ENCODE measurements around the gene USP48.
"Not testable (repeated sequence)": the region's sequence is repeated elsewhere in the genome, so short reads cannot be mapped to it uniquely, and the experiment has no call there.

USP48 gene

GRCh38 chr1:21815724-21816321 is 32.9 kb upstream of the USP48 start:
- DNase-seq = no peak

DNA sequence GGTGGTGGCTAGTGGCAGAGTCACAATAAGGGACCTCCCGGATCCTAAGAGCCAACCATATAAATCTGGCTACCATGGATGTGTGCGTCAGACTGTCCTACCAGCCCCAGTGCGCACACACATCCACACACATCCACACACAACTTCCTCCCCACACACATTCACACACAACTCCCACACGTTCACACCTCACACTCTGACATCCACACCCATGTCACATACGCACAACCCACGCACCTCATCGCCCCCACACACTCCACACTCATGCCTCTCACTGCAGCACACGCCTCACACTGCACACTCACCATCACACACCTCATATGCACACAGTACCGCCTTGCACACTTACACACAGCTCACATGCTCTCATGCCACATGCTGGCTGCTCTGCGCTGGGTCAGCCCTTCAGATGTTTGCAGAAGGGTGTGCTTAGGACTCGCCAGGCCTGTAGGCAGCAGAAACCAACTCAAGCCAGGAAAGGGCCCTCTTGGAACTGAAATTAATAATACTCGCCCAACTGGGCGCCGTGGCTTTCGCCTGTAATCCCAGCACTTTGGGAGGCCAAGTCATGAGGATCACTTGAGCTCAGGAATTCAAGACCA is 32.1 kb upstream of the USP48 start:
- no peak for DNase-seq

DNA sequence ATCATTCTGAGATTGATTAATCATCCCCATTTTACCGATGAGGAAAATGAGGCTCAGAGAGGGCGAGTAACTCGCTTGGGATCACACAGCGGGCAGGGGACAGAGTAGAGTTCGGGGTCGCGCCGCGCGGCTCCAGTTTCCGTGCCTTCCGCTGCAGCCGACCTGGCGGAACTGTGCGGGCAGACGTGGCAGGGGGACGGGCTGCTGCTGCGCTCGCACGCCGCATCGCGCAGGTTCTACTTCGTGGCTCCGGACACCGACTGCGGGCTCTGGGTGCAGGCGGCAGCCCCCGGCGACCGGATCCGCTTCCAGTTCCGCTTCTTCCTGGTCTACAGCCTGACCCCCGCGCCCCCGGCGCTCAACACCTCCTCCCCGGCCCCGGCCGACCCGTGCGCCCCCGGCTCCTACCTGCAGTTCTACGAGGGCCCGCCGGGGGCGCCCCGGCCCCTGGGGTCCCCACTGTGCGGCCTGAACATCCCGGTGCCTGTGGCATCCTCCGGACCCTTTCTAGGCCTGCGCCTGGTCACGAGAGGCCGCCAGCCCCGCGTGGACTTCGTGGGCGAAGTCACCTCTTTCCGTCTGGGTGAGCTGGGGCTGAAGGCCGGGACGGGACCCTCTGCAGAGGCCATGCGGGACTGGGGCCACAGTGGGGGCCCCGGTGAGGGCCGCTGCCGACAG is 31.4 kb upstream of the USP48 start:
- DNase-seq = peak; percentile 32

DNA sequence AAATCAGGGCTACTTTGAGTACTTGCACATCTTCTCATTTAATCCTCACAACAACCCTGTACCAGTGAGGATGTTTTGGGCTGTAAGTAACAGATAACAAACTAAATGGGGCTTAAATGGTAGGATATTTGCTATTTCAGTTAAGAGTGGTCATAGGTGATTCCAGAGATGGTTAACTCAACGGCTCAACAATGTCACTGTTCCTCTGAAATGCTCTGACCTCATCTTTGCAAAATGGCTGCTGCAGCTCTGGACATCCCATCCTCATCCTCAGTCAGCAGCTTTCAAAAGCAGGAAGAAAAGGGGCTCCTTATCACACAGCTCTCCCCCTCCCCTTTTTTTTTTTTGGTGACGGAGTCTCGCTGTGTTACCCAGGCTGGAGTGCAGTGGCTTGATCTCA is 30.6 kb upstream of the USP48 start:
- DNase-seq = no peak

- no peak for DNase-seq
Measured at GRCh38 chr1:21811875-21812305, 28.9 kb upstream of the USP48 start, which contains the start of gene LDLRAD2. Gene LDLRAD2 (plus strand): TSS chr1:21812265. CDS start chr1:21812452, 187 bp downstream.

GRCh38 chr1:21804536-21804935 is 21.6 kb upstream of the USP48 start:
- no peak for DNase-seq

DNA sequence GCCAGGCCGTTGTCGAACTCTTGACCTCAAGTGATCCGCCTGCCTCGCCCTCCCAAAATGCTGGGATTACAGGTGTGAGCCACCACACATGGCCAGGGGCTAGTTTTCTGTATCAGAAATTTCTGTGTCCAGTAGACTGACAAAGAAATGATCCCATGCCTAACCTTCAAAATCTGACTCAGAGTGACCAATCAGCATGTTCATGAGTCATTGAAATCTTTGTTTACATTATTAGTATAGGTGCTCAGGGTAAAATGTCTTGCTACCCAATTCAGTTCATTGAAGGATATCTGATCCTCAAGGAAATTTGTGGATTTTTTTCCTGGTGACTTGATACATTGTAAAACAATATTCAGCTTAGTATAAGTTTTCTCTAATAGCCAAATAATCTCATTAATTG is 18.2 kb upstream of the USP48 start:
- DNase-seq = no peak

DNA sequence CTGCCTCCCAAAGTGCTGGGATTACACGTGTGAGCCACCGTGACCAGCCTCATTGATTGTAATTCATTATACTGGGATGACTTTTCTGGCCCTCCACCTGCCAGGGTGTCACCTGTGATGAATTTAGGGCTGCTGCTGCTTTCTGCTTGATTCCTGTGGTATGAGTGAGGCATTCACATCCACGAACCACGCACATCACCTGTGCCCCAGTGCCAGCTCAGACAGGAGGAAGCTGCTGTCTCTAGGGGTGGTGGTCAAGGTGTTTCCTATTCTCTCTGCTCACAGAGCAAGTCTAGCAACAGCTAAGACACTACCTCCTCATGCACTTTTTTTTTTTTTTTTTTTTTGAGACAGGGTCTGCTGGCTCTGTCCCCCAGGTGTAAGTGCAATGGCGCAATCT is 16.8 kb upstream of the USP48 start:
- DNase-seq = no peak

- no peak for DNase-seq
Measured at GRCh38 chr1:21795075-21795474, 12.1 kb upstream of the USP48 start.

DNA sequence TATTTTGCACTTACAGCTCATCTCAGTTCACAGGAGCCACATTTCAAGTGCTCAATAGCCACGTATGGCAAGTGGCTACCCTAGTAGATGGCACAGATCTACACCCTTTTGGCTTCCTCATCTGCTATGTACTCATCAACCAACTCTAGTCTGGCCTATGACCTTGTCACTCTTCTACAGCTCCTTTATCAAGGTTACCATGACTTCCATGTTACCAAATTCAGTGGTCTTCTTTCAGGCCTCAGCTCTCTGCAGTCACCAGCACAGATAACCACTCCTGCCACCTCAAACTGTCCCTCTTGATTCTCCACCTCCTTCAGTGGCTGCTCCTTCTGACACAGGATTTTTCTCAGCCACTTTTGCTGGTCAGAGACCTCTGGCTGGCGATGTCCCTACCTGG is 11.7 kb upstream of the USP48 start:
- no peak for DNase-seq

- no peak for DNase-seq
Measured at GRCh38 chr1:21793104-21793503, 10.2 kb upstream of the USP48 start.

DNA sequence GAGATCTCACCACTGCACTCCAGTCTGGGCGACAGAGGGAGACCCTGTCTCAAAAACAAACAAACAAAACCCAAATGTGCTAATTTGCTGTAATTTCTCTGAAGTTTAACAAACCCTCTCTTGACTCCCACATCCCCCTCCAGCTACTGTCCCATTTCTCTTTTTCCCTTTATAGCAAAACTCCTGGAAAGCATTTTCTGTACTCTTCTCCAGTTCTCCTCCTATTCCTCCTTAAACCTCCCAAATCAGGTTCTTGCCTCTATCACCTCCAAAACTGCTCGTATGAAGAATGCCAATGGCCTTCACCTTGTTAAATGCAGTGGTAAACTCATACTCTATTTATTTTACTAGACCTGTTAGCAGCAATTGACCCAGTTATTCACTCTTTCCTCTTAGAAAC is 3.7 kb upstream of the USP48 start:
- DNase-seq = no peak

DNA sequence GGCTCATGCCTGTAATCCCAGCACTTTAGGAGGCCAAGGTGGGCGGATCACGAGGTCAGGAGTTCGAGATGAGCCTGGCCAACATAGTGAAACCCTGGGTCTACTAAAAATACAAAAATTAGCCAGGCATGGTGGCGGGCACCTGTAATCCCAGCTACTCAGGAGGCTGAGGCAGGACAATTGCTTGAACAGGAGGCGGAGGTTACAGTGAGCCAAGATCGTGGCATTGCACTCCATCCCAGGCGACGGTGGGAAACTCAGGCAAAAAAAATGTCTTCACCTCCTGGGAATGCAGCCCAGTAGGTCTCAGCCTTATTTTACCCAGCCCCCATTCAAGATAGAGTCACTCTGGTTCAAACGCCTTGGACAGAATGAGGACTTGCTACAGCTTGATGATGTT is 2.8 kb upstream of the USP48 start:
- not testable (repeated sequence) for DNase-seq

DNA sequence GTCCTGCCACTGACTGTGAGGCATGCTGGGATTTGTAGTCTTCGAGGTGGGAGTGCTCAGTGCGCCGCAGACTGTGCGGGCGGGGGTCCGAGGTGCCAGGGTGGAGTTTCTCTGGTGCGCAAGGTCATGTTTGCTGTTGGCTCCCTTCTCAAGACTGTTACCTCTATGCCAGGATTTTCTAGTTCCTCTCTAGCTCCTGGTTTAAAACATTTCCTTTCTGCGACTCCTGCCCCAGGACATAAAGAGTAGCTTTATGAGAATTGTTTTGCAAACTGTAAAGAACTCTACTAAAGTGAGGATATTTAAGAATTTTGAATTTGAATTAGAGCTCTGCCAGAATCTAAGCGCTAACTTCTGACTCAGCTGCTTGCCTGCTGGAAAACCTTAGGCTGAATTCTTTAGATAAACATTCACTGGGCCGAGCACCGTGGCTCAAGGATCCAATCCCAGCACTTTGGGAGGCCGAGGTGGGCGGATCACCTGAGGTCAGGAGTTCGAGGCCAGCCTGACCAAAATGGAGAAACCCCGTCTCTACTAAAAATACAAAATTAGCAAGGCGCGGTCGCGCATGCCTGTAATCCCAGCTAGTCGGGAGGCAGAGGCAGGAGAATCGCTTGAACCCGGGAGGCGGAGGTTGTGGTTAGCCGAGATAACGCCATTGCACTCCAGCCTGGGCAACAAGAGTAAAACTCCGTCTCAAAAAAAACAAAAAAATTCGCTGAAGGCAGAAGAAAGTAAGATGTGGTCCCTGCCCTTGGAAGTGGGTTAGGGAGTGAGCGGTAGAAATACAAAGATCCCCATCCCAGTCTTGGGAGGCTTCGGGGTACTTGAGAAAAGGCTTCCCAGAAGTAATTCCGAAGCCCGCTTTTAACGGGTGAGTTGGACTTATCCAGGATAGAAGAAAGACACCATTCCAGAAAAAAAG is 992 bp upstream of the USP48 start:
- DNase-seq = no peak

GRCh38 chr1:21782349-21782867 is 541 bp downstream of the USP48 start:
- peak; percentile 33 for DNase-seq

- no peak for DNase-seq
Measured at GRCh38 chr1:21781815-21782348, 1.1 kb downstream of the USP48 start.

GRCh38 chr1:21779613-21780521 is 3.1 kb downstream of the USP48 start:
- peak; percentile 23 for DNase-seq

DNA sequence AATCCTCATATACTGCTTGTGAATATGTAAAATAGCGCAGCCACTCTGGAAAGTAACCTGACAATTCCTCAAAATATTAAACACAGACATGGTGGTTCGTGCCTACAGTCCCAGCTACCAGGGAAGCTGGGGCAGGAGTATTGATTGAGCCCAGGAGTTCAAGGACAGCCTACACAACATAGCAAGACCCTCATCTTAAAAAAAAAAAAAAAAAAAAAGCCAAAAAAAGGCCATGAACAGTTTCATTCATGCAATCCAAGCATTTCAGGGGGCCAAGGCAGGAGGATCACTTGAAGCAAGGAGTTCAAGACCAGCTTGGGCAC is 4.6 kb downstream of the USP48 start:
- no peak for DNase-seq

DNA sequence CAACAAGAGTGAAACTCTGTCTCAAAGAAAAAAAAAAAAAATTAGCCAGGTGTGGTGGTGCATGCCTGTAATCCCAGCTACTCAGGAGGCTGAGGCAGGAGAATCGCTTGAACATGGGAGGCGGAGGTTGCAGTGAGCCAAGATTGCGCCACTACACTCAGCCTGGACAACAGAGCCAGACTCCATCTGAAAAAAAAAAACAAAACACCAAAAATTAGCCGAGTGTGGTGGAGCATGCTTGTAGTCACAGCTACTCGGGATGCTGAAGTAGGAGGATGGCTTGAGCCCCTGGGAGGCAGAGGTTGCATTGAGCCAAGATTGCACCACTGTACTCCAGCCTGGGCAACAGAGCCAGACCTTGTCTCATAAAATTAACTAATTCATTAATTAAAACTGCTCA is 6.0 kb downstream of the USP48 start:
- not testable (repeated sequence) for DNase-seq

- no peak for DNase-seq
Measured at GRCh38 chr1:21775985-21776562, 6.9 kb downstream of the USP48 start.

GRCh38 chr1:21775550-21775914 is 7.4 kb downstream of the USP48 start:
- DNase-seq = no peak
